OCI-LY1 (cell line): ENCODE measurements around the gene ST6GALNAC2.

Experiments
- CTCF ChIP-seq: fragments of 200-600 bp; sonication (generic), shearing (Covaris generic); IDR thresholded peaks from 2 replicates; pipeline ENCODE4 v1.5.1; 2017; ENCODE audit warnings: mild to moderate bottlenecking, antibody characterized with exemption, low read length, moderate library complexity, mixed read lengths
- EZH2 ChIP-seq: fragments of 200-600 bp; sonication (generic), shearing (Covaris generic); IDR thresholded peaks from 2 replicates; pipeline ENCODE4 v1.8.0; 2017; ENCODE audit warnings: borderline replicate concordance, mixed run types, mild to moderate bottlenecking, antibody characterized with exemption, low read length, moderate library complexity, mixed read lengths

GRCh38 chr17:76630151-76630550, 44.5 kb upstream of the ST6GALNAC2 start:
- TF ChIP-seq CTCF (no peak), EZH2 (no peak)
